ENCODE measurements around the gene ALOX12B. TPM values are rescaled to one million over a fixed set of nuclear protein-coding genes. Genes with fewer than 3 reads are reported as not detected.
A peak's percentile ranks its signal among the peaks of the same experiment; 100 is the strongest.

The ALOX12B gene
- polyA plus RNA-seq, 2 of the 4 experiments (the other 2 are of a cell fraction) = 0.63 to 1.0 TPM

- no peak for FAIRE-seq
- ChIA-PET POLR2A (interaction anchor here (4.4 kb wide), 1 partner anchor 56 kb away, joined by 41 read pairs; no protein-coding TSS in a partner anchor), CTCF (interaction anchor here (0.8 to 24.1 kb wide), 10 partner anchors 13 to 127 kb away, joined by 3 to 1490 read pairs (median 8); partner anchors contain the start of gene ALOX12B)
- 93% methylated on average over 18 of the region's 18 CpGs for WGBS (ENCODE audit: missing lambda C conversion rate)
- Histone ChIP-seq H3K4me3 (no peak overlapping the region), H3K4me1 (peaks cover 8% of the 10 kb centered on the region), H3K4me2 (no peak overlapping the region), H3K27ac (no peak overlapping the region), H3K9me3 (no peaks in the 10 kb centered on the region)
- TF ChIP-seq HOXB5 (CRISPR knock-in tag; IDR thresholded peaks at IDR 0.05) (no peak), ZNF302 (CRISPR knock-in tag; IDR thresholded peaks at IDR 0.05) (no peak), GATA3 (IDR thresholded peaks at IDR 0.05; ENCODE audit: borderline replicate concordance) (no peak), KDM5A (IDR thresholded peaks at IDR 0.05) (no peak), NFE2L2 (conservative IDR thresholded peaks at IDR 0.05; ENCODE audit: low read length) (no peak), CEBPB (IDR thresholded peaks at IDR 0.05) (no peak), EP300 (IDR thresholded peaks at IDR 0.05) (no peak), ZFP36 (IDR thresholded peaks at IDR 0.05; ENCODE audit: borderline replicate concordance, partially characterized antibody) (no peak), RCOR1 (IDR thresholded peaks at IDR 0.05; ENCODE audit: low read depth, low read length) (no peak), RNF2 (IDR thresholded peaks at IDR 0.05; ENCODE audit: borderline replicate concordance, low read depth) (no peak), FOXS1 (CRISPR knock-in tag; IDR thresholded peaks at IDR 0.05) (no peak), CBX2 (IDR thresholded peaks at IDR 0.05; ENCODE audit: borderline replicate concordance, low read depth) (no peak), POLR2AphosphoS2 (conservative IDR thresholded peaks at IDR 0.05; ENCODE audit: low read length) (no peak), HOXA7 (CRISPR knock-in tag; IDR thresholded peaks at IDR 0.05) (no peak)
- TF ChIP-seq, protein P1, sequence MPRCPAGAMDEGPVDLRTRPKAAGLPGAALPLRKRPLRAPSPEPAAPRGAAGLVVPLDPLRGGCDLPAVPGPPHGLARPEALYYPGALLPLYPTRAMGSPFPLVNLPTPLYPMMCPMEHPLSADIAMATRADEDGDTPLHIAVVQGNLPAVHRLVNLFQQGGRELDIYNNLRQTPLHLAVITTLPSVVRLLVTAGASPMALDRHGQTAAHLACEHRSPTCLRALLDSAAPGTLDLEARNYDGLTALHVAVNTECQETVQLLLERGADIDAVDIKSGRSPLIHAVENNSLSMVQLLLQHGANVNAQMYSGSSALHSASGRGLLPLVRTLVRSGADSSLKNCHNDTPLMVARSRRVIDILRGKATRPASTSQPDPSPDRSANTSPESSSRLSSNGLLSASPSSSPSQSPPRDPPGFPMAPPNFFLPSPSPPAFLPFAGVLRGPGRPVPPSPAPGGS (IDR thresholded peaks at IDR 0.05) = no peak
- TF ChIP-seq, protein P2, sequence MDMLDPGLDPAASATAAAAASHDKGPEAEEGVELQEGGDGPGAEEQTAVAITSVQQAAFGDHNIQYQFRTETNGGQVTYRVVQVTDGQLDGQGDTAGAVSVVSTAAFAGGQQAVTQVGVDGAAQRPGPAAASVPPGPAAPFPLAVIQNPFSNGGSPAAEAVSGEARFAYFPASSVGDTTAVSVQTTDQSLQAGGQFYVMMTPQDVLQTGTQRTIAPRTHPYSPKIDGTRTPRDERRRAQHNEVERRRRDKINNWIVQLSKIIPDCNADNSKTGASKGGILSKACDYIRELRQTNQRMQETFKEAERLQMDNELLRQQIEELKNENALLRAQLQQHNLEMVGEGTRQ (IDR thresholded peaks at IDR 0.05) = no peak
- TF ChIP-seq, protein P3, sequence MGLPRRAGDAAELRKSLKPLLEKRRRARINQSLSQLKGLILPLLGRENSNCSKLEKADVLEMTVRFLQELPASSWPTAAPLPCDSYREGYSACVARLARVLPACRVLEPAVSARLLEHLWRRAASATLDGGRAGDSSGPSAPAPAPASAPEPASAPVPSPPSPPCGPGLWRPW (IDR thresholded peaks at IDR 0.05) = no peak
- no peak for ATAC-seq
- DNase-seq (ENCODE audit: low read depth in 1 of 2, low spot score in 1 of 2) = no peak
Observed at GRCh38 chr17:8116776-8117175, 29.3 kb upstream of the ALOX12B start.

DNA sequence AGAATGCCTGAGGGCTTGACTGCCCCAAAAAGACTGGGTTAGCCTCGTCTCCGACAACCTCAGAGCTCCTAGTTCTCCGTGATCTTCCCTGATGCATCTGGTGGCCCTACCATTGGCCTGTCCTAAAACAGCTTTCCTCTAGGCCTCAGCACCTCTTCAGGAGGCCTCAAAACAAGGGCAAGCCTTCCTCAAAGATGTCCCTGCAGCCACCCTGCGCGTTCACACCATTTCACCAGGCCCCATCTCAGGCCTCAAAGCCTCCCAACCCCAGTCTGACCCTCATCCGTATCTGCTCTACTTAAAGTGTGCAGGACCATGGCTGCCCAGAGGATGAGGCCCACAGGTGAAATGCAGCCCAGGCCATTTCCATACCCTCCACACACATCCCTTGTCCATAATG lies 23.4 kb upstream of the ALOX12B start:
- no peaks in the 10 kb centered on the region for H3K9me3 ChIP-seq
- H3K4me1 ChIP-seq = peaks cover 15% of the 10 kb centered on the region
- peak in 1 of 2 experiments; percentile 4; a peak in 1 of 6 replicates for ATAC-seq
- H3K27ac ChIP-seq = no peak overlapping the region
- no peak for FAIRE-seq
- ChIA-PET POLR2A (no interaction called here), CTCF (interaction anchor here (0.6 to 24.1 kb wide), 22 partner anchors 7 to 1185 kb away, joined by 3 to 1490 read pairs (median 4); partner anchors contain the start of genes ALOX12B and ALOXE3)
- no peak overlapping the region for H3K4me2 ChIP-seq
- no peak overlapping the region for H3K4me3 ChIP-seq
- WGBS (ENCODE audit: missing lambda C conversion rate) = 86% methylated on average over 6 of the region's 6 CpGs
- TF ChIP-seq, protein P4, sequence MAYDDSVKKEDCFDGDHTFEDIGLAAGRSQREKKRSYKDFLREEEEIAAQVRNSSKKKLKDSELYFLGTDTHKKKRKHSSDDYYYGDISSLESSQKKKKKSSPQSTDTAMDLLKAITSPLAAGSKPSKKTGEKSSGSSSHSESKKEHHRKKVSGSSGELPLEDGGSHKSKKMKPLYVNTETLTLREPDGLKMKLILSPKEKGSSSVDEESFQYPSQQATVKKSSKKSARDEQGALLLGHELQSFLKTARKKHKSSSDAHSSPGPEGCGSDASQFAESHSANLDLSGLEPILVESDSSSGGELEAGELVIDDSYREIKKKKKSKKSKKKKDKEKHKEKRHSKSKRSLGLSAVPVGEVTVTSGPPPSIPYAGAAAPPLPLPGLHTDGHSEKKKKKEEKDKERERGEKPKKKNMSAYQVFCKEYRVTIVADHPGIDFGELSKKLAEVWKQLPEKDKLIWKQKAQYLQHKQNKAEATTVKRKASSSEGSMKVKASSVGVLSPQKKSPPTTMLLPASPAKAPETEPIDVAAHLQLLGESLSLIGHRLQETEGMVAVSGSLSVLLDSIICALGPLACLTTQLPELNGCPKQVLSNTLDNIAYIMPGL (CRISPR knock-in tag; IDR thresholded peaks at IDR 0.05; ENCODE audit: borderline replicate concordance) = no peak
- TF ChIP-seq, protein P5, sequence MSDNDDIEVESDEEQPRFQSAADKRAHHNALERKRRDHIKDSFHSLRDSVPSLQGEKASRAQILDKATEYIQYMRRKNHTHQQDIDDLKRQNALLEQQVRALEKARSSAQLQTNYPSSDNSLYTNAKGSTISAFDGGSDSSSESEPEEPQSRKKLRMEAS (IDR thresholded peaks at IDR 0.05) = no peak
- TF ChIP-seq EHMT2 (IDR thresholded peaks at IDR 0.05; ENCODE audit: low read depth) (no peak), HOXB13 (CRISPR knock-in tag; IDR thresholded peaks at IDR 0.05; ENCODE audit: low read depth) (no peak), CHD2 (IDR thresholded peaks at IDR 0.05; ENCODE audit: low read length, partially characterized antibody) (no peak), KDM1A (IDR thresholded peaks at IDR 0.05; ENCODE audit: low read depth) (no peak), ATOH8 (CRISPR knock-in tag; IDR thresholded peaks at IDR 0.05; ENCODE audit: low read depth) (no peak), SREBF2 (IDR thresholded peaks at IDR 0.05) (no peak), CBX8 (IDR thresholded peaks at IDR 0.05) (no peak), BHLHE40 (IDR thresholded peaks at IDR 0.05; ENCODE audit: low read depth, low read length) (no peak), MYC (IDR thresholded peaks at IDR 0.05; ENCODE audit: borderline replicate concordance, low read length) (no peak), FOSB (CRISPR knock-in tag; IDR thresholded peaks at IDR 0.05) (no peak)
- TF ChIP-seq, protein P3 (IDR thresholded peaks at IDR 0.05) = no peak
- no peak for DNase-seq (ENCODE audit: low read depth in 1 of 2, low spot score in 1 of 2)
